ENCODE measurements around the gene RFX2.
A peak's percentile ranks its signal among the peaks of the same experiment; 100 is the strongest.

RFX2 gene

DNA sequence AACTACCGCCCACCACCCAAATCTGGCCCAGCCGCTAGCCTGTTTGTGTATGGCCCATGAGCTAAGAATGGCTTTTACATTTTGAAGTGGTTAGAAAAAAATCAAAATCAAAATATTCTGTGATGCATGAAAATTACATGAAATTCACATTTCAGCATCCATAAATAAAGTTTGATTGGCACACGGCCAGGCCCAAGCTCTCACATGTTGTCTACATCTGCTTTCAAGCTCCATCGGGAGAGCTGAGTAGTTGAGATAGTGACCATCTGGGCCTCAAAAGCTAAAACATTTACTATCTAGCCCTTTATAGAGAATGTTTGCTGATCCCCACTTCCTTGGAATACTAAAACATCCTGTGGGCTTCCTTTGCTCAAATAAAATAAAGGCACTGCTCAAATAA is 14.5 kb downstream of the RFX2 start:
- no peak for DNase-seq (ENCODE audit: extremely low spot score)
- ChIA-PET CTCF (interaction anchor here (0.9 kb wide), 1 partner anchor 20 kb away, joined by 4 read pairs; no protein-coding TSS in a partner anchor), POLR2A (no interaction called here)
- TF ChIP-seq, protein P1, sequence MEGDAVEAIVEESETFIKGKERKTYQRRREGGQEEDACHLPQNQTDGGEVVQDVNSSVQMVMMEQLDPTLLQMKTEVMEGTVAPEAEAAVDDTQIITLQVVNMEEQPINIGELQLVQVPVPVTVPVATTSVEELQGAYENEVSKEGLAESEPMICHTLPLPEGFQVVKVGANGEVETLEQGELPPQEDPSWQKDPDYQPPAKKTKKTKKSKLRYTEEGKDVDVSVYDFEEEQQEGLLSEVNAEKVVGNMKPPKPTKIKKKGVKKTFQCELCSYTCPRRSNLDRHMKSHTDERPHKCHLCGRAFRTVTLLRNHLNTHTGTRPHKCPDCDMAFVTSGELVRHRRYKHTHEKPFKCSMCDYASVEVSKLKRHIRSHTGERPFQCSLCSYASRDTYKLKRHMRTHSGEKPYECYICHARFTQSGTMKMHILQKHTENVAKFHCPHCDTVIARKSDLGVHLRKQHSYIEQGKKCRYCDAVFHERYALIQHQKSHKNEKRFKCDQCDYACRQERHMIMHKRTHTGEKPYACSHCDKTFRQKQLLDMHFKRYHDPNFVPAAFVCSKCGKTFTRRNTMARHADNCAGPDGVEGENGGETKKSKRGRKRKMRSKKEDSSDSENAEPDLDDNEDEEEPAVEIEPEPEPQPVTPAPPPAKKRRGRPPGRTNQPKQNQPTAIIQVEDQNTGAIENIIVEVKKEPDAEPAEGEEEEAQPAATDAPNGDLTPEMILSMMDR (IDR thresholded peaks at IDR 0.05; ENCODE audit: control extremely low read depth, extremely low read depth, low read depth, missing control alignments), result no peak

DNA sequence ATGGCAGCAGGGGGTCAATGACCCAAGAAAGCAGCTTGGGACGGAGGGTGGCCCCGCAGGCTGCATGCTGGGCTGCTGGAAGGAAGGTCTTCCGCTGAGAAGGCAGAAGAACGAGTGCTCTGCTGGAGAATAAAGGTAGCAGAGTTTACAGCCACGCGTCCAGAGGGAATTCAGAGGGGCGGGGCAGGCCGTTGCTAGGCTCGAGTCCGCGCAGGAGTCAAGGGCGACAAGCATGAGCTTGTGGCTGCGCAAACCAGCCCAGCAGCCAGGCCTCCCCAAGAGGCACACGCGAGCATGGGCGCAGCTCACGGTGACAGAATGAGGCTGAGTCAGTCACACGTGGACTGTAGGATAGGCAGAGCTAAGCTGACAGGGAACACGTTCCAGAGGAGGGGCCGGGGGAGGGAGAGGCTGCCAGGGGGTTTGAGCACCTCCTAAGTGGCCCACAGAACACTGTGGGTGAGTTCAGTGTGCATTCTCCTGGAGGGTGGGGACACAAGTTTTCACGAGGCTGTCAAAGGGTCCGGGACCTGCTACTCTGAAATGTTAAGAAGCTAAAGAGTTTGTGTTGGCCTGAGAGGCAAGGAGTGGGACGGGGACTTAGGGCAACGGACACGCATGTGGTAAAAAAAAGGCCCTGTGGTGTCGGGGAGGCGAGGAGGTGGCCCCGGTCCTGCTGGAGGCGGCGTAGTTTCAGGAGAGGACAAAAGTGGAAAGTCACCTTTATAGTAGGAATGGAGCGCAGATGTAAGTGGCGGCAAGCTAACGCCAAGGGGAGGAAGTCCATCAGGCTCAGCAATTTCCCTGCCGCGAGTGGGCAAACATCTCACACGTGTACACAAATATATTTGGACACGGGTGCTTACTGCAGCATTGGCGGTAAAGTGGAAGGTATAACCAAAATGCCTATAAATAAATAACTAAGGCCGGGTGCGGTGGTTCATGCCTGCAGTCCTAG is 17.7 kb downstream of the RFX2 start:
- POLR2A ChIA-PET, result interaction anchor here (0.6 kb wide), 1 partner anchor 33 kb away, joined by 3 read pairs; no protein-coding TSS in a partner anchor
- no peak for DNase-seq (ENCODE audit: extremely low spot score)
- CTCF ChIA-PET, result interaction anchor here (1.2 kb wide), 1 partner anchor 42 kb away, joined by 3 read pairs; no protein-coding TSS in a partner anchor
- TF ChIP-seq, protein P1 (IDR thresholded peaks at IDR 0.05; ENCODE audit: control extremely low read depth, extremely low read depth, low read depth, missing control alignments), result no peak

DNA sequence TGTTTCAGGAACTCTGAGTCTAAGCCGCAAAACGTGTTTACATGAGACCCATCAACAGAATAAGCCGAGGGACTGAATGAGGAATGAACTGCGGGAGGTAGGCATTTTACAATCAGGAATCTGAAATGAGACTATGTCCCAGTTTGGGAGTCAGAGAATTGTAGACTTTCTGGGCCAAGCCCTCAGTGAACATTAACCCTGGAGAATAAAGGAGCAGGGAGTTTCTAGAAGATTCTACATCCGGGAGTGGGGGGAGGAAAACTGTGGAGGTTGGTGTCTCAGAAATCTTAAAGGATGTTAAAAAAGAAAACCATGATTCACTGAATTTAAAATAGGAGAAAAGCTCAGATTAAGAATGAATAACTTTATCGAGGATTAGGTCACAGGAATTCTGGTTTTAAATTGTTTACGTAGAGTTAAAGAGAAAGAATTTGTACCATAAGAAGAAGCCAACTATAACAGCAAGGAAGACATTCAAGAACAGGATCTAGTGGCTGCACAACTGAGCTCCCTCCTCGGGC is 18.5 kb downstream of the RFX2 start:
- POLR2A ChIA-PET, result interaction anchor here (0.6 kb wide), 1 partner anchor 34 kb away, joined by 3 read pairs; no protein-coding TSS in a partner anchor
- CTCF ChIA-PET, result interaction anchor here (1.2 kb wide), 1 partner anchor 42 kb away, joined by 3 read pairs; no protein-coding TSS in a partner anchor
- no peak for DNase-seq (ENCODE audit: extremely low spot score)
- TF ChIP-seq, protein P1 (IDR thresholded peaks at IDR 0.05; ENCODE audit: control extremely low read depth, extremely low read depth, low read depth, missing control alignments), result no peak

DNA sequence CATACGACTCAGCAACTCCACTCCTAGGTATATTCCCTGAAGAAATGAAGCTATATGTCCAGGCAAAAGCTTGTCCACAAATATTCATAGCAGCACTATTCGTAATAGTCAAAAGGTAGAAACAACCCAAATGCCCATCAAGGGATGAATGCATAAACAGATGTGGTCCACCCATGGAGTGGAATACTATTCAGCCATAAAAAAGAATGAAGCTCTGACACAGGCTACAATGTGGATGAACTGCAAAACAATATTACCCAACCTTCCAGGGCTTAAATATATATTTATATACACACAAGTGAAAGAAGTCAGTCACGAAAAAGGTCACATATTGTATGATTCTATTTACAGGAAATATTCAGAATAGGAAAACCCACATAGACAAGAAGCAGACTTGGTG is 19.7 kb downstream of the RFX2 start:
- TF ChIP-seq, protein P1 (IDR thresholded peaks at IDR 0.05; ENCODE audit: control extremely low read depth, extremely low read depth, low read depth, missing control alignments), result no peak
- ChIA-PET POLR2A (no interaction called here), CTCF (interaction anchor here (0.6 to 1.6 kb wide), 2 partner anchors 9 to 42 kb away, joined by 3 to 4 read pairs; no protein-coding TSS in a partner anchor)
- DNase-seq (ENCODE audit: extremely low spot score), result no peak

DNA sequence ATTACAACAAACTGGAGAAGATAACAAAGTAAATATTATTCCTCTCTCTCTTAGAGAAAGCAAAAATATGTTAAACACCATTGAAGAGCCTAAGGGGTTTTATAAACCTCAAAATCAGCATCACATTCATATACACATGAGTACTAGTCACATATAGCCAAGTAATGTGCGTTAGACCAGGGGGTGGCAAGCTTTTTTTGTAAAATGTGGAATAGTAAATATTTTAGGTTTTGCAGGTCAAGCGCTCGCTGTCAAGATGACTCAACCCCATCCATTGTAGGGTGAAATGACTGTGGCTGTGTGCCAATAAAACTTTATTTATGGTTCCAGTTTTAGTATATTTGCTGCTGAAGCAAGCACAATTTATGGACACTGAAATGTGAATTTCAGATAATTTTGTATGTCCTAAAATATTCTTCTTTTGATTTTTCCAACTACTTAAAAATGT is 21.7 kb downstream of the RFX2 start:
- POLR2A ChIA-PET, result no interaction called here
- TF ChIP-seq, protein P1 (IDR thresholded peaks at IDR 0.05; ENCODE audit: control extremely low read depth, extremely low read depth, low read depth, missing control alignments), result no peak
- DNase-seq (ENCODE audit: extremely low spot score), result no peak
- CTCF ChIA-PET, result no interaction called here

DNA sequence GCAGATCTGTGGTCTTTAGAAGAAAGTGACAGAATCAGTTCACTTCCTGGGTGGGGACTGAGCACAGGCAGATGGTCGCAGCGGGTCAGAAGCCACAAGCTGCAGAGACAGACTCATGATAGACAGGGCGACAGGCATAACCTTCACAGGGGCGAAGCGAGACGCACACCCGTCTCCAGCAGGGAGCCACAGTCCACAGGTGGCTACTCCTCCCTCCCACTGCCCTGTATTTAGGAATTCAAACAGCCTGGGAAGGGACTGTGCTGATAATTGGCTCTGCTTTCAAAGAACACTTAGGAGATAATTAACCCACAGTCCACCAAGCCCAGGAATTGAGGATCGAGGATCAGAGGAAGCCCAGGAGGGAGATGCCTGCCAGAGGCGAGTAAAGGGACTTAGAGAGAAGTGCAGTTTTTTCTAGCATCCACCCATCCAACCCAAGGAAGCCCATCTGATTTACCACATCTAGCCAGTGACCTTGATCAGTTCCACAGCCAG is 23.2 kb downstream of the RFX2 start:
- TF ChIP-seq, protein P1 (IDR thresholded peaks at IDR 0.05; ENCODE audit: control extremely low read depth, extremely low read depth, low read depth, missing control alignments), result no peak
- ChIA-PET CTCF (interaction anchor here (0.9 to 1.5 kb wide), 6 partner anchors 11 to 132 kb away, joined by 3 to 11 read pairs (median 4); no protein-coding TSS in a partner anchor), POLR2A (no interaction called here)
- DNase-seq (ENCODE audit: extremely low spot score), result peak; percentile 68

All from GM10248 (cell line).